ENCODE data around the gene SORBS1. TPM values are rescaled to one million over a fixed set of nuclear protein-coding genes. Genes with fewer than 3 reads are reported as not detected.

The SORBS1 gene
- total RNA-seq, 1 experiment from 2014 or later, result 4.1 TPM

GRCh38 chr10:95284807-95285206, 276.4 kb downstream of the SORBS1 start:
- H3K9me3 ChIP-seq (ENCODE audit: low read length), result no peaks in the 10 kb centered on the region
- no peak for TF ChIP-seq EZH2 (IDR thresholded peaks at IDR 0.05; ENCODE audit: low read length, unreplicated experiment)
- no peak for TF ChIP-seq EZH2phosphoT487 (IDR thresholded peaks at IDR 0.05; ENCODE audit: borderline replicate concordance, low read length)
- TF ChIP-seq, protein P1, sequence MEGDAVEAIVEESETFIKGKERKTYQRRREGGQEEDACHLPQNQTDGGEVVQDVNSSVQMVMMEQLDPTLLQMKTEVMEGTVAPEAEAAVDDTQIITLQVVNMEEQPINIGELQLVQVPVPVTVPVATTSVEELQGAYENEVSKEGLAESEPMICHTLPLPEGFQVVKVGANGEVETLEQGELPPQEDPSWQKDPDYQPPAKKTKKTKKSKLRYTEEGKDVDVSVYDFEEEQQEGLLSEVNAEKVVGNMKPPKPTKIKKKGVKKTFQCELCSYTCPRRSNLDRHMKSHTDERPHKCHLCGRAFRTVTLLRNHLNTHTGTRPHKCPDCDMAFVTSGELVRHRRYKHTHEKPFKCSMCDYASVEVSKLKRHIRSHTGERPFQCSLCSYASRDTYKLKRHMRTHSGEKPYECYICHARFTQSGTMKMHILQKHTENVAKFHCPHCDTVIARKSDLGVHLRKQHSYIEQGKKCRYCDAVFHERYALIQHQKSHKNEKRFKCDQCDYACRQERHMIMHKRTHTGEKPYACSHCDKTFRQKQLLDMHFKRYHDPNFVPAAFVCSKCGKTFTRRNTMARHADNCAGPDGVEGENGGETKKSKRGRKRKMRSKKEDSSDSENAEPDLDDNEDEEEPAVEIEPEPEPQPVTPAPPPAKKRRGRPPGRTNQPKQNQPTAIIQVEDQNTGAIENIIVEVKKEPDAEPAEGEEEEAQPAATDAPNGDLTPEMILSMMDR (conservative IDR thresholded peaks at IDR 0.05; ENCODE audit: low read depth, low read length), result no peak
- no peak overlapping the region for H3K4me2 ChIP-seq (ENCODE audit: low read length)
- no peak for DNase-seq
- no peak overlapping the region for H3K9ac ChIP-seq (ENCODE audit: low read length)
- no peaks in the 10 kb centered on the region for H3K9me2 ChIP-seq (replicated peaks; ENCODE audit: low read length)
- POLR2A ChIA-PET (ENCODE audit: unreplicated experiment), result no interaction called here
- H3F3A ChIP-seq (ENCODE audit: low read length, unreplicated experiment), result no peaks in the 10 kb centered on the region
- intact Hi-C loops (cut with micrococcal nuclease), result loop anchor here (5.0 kb wide), 1 partner anchor 38 kb away; no protein-coding TSS in a partner anchor
- H3K36me3 ChIP-seq (ENCODE audit: low read depth, low read length), result no peaks in the 10 kb centered on the region
- no peak overlapping the region for H3K27ac ChIP-seq (ENCODE audit: low read length)
- no peak overlapping the region for H2AFZ ChIP-seq (ENCODE audit: low read length)
- H3K27me3 ChIP-seq (ENCODE audit: low read length), result no peaks in the 10 kb centered on the region
- no TSS peak for BruUV-seq (replicated peaks)
- ATAC-seq, result no peak
- CTCF ChIA-PET, result no interaction called here
- peaks cover 21% of the 10 kb centered on the region; the same call in 1 of the 2 replicates for H4K20me1 ChIP-seq (ENCODE audit: low read length)
- H3K4me1 ChIP-seq (ENCODE audit: insufficient read depth, low read length), result peaks cover 35% of the 10 kb centered on the region
- peaks cover 96% of the 10 kb centered on the region for H3K79me2 ChIP-seq (ENCODE audit: low read length)
- no peak overlapping the region for H3K4me3 ChIP-seq (ENCODE audit: low read length)

DNA sequence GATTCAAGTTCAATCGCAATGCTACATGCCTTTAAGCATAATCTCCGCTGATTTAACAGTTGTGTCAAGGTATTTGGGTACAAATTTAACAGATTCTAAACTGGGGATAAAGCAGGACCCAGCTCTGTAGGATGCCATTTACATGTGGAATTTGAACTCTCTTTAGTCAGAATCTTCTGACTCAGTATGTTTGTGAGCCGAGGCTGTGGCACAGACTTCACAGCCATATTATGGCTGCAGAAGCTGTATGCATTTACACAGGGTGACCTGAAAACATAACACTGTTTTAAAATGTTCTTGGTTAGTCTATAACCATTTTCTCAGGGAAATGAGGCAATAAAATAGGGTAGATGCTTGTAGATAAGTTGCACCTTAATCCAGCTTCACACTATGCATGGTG, 279.1 kb downstream of the SORBS1 start:
- Histone ChIP-seq H3K4me3 (ENCODE audit: low read length) (no peak overlapping the region), H3K27me3 (ENCODE audit: low read length) (no peaks in the 10 kb centered on the region), H3K9me2 (replicated peaks; ENCODE audit: low read length) (no peaks in the 10 kb centered on the region), H3K79me2 (ENCODE audit: low read length) (peaks cover 92% of the 10 kb centered on the region), H3K36me3 (ENCODE audit: low read depth, low read length) (no peaks in the 10 kb centered on the region), H3F3A (ENCODE audit: low read length, unreplicated experiment) (no peaks in the 10 kb centered on the region), H3K27ac (ENCODE audit: low read length) (no peak overlapping the region), H2AFZ (ENCODE audit: low read length) (no peak overlapping the region), H3K4me2 (ENCODE audit: low read length) (no peak overlapping the region), H3K9ac (ENCODE audit: low read length) (no peak overlapping the region), H3K4me1 (ENCODE audit: insufficient read depth, low read length) (peaks cover 26% of the 10 kb centered on the region), H4K20me1 (ENCODE audit: low read length) (peaks cover 2% of the 10 kb centered on the region; the same call in 1 of the 2 replicates), H3K9me3 (ENCODE audit: low read length) (no peaks in the 10 kb centered on the region)
- peak; percentile 30; the same call in 1 of the 2 replicates for ATAC-seq
- TF ChIP-seq EZH2phosphoT487 (IDR thresholded peaks at IDR 0.05; ENCODE audit: borderline replicate concordance, low read length), result no peak
- no peak for TF ChIP-seq EZH2 (IDR thresholded peaks at IDR 0.05; ENCODE audit: low read length, unreplicated experiment)
- TF ChIP-seq, protein P1 (conservative IDR thresholded peaks at IDR 0.05; ENCODE audit: low read depth, low read length), result no peak
- no peak for DNase-seq
- CTCF ChIA-PET, result no interaction called here
- intact Hi-C loops (cut with micrococcal nuclease), result no loop called here
- BruUV-seq (replicated peaks), result no TSS peak
- POLR2A ChIA-PET (ENCODE audit: unreplicated experiment), result no interaction called here

- Histone ChIP-seq H3K4me1 (ENCODE audit: insufficient read depth, low read length) (peaks cover 21% of the 10 kb centered on the region), H3K27ac (ENCODE audit: low read length) (no peak overlapping the region), H3K9ac (ENCODE audit: low read length) (no peak overlapping the region), H3F3A (ENCODE audit: low read length, unreplicated experiment) (no peaks in the 10 kb centered on the region), H3K79me2 (ENCODE audit: low read length) (peaks cover 92% of the 10 kb centered on the region), H2AFZ (ENCODE audit: low read length) (no peak overlapping the region), H3K9me3 (ENCODE audit: low read length) (no peaks in the 10 kb centered on the region), H4K20me1 (ENCODE audit: low read length) (no peaks in the 10 kb centered on the region; the same call in 1 of the 2 replicates), H3K9me2 (replicated peaks; ENCODE audit: low read length) (no peaks in the 10 kb centered on the region), H3K4me2 (ENCODE audit: low read length) (no peak overlapping the region), H3K36me3 (ENCODE audit: low read depth, low read length) (no peaks in the 10 kb centered on the region), H3K27me3 (ENCODE audit: low read length) (no peaks in the 10 kb centered on the region), H3K4me3 (ENCODE audit: low read length) (no peak overlapping the region)
- no peak for DNase-seq
- intact Hi-C loops (cut with micrococcal nuclease), result no loop called here
- TF ChIP-seq, protein P1 (conservative IDR thresholded peaks at IDR 0.05; ENCODE audit: low read depth, low read length), result no peak
- TF ChIP-seq EZH2phosphoT487 (IDR thresholded peaks at IDR 0.05; ENCODE audit: borderline replicate concordance, low read length) (no peak), EZH2 (IDR thresholded peaks at IDR 0.05; ENCODE audit: low read length, unreplicated experiment) (no peak)
- POLR2A ChIA-PET (ENCODE audit: unreplicated experiment), result no interaction called here
- BruUV-seq (replicated peaks), result no TSS peak
- ATAC-seq, result no peak
- CTCF ChIA-PET, result no interaction called here
Measured at GRCh38 chr10:95281206-95281605, 280.0 kb downstream of the SORBS1 start.
